ENCODE measurements around the gene GPR32. TPM values are rescaled to one million over a fixed set of nuclear protein-coding genes. Genes with fewer than 3 reads are reported as not detected.
"Not testable (repeated sequence)": the region's sequence is repeated elsewhere in the genome, so short reads cannot be mapped to it uniquely, and the experiment has no call there.

GPR32 gene
- total RNA-seq, 2 donors from 2014 or later, result not detected

- Histone ChIP-seq H3K27ac (no peak overlapping the region), H3K4me1 (ENCODE audit: control insufficient read depth in 1 of 2, low read depth in 2 of 2) (no peaks in the 10 kb centered on the region), H3K36me3 (no peaks in the 10 kb centered on the region), H3K27me3 (replicated peaks; ENCODE audit: insufficient read depth) (no peaks in the 10 kb centered on the region), H3K9me3 (no peaks in the 10 kb centered on the region), H3K4me3 (no peak overlapping the region)
- TF ChIP-seq CTCF (IDR thresholded peaks at IDR 0.05), result no peak
- ATAC-seq (ENCODE audit: insufficient number of reproducible peaks, low FRiP score, low read depth) (no peak), DNase-seq (ENCODE audit: low spot score) (no peak)
Measured at GRCh38 chr19:50750010-50750409, 20.3 kb upstream of the GPR32 start.

GRCh38 chr19:50753879-50754278 lies 16.4 kb upstream of the GPR32 start:
- Histone ChIP-seq H3K36me3 (no peaks in the 10 kb centered on the region), H3K27me3 (replicated peaks; ENCODE audit: insufficient read depth) (no peaks in the 10 kb centered on the region), H3K9me3 (no peaks in the 10 kb centered on the region), H3K4me3 (no peak overlapping the region), H3K4me1 (ENCODE audit: control insufficient read depth in 1 of 2, low read depth in 2 of 2) (no peaks in the 10 kb centered on the region), H3K27ac (no peak overlapping the region)
- ATAC-seq (ENCODE audit: insufficient number of reproducible peaks, low FRiP score, low read depth), result no peak
- no peak for DNase-seq (ENCODE audit: low spot score)
- no peak for TF ChIP-seq CTCF (IDR thresholded peaks at IDR 0.05)

GRCh38 chr19:50756244-50756643 lies 14.0 kb upstream of the GPR32 start:
- not testable (repeated sequence) for H3K27me3 ChIP-seq (replicated peaks; ENCODE audit: insufficient read depth); DNase-seq (ENCODE audit: low spot score)

GRCh38 chr19:50757624-50758023 lies 12.6 kb upstream of the GPR32 start:
- not testable (repeated sequence) for H3K27ac ChIP-seq; ATAC-seq (ENCODE audit: insufficient number of reproducible peaks, low FRiP score, low read depth); H3K9me3 ChIP-seq; H3K4me1 ChIP-seq (ENCODE audit: control insufficient read depth in 1 of 2, low read depth in 2 of 2); H3K36me3 ChIP-seq; DNase-seq (ENCODE audit: low spot score); H3K27me3 ChIP-seq (replicated peaks; ENCODE audit: insufficient read depth); H3K4me3 ChIP-seq

More at GRCh38 chr19:50756244-50756643, 14.0 kb upstream of the GPR32 start:
- not testable (repeated sequence) for H3K4me1 ChIP-seq (ENCODE audit: control insufficient read depth in 1 of 2, low read depth in 2 of 2); H3K36me3 ChIP-seq; H3K9me3 ChIP-seq; ATAC-seq (ENCODE audit: insufficient number of reproducible peaks, low FRiP score, low read depth); H3K27ac ChIP-seq; H3K4me3 ChIP-seq

- H3K4me1 ChIP-seq (ENCODE audit: control insufficient read depth in 1 of 2, low read depth in 2 of 2); H3K27me3 ChIP-seq (replicated peaks; ENCODE audit: insufficient read depth); ATAC-seq (ENCODE audit: insufficient number of reproducible peaks, low FRiP score, low read depth); H3K9me3 ChIP-seq; H3K4me3 ChIP-seq; H3K36me3 ChIP-seq; H3K27ac ChIP-seq; DNase-seq (ENCODE audit: low spot score): not testable (repeated sequence)
Measured at GRCh38 chr19:50759076-50759475, 11.2 kb upstream of the GPR32 start.

GRCh38 chr19:50759886-50760285 lies 10.4 kb upstream of the GPR32 start:
- no peaks in the 10 kb centered on the region for H3K27me3 ChIP-seq (replicated peaks; ENCODE audit: insufficient read depth)

GRCh38 chr19:50761501-50761900 lies 8.8 kb upstream of the GPR32 start:
- DNase-seq (ENCODE audit: low spot score); H3K4me1 ChIP-seq (ENCODE audit: control insufficient read depth in 1 of 2, low read depth in 2 of 2); H3K36me3 ChIP-seq; H3K27ac ChIP-seq; H3K27me3 ChIP-seq (replicated peaks; ENCODE audit: insufficient read depth); H3K9me3 ChIP-seq; H3K4me3 ChIP-seq; ATAC-seq (ENCODE audit: insufficient number of reproducible peaks, low FRiP score, low read depth): not testable (repeated sequence)

More at GRCh38 chr19:50759886-50760285, 10.4 kb upstream of the GPR32 start:
- Histone ChIP-seq H3K27ac (no peak overlapping the region), H3K9me3 (no peaks in the 10 kb centered on the region), H3K4me3 (no peak overlapping the region), H3K4me1 (ENCODE audit: control insufficient read depth in 1 of 2, low read depth in 2 of 2) (no peaks in the 10 kb centered on the region), H3K36me3 (no peaks in the 10 kb centered on the region)
- ATAC-seq (ENCODE audit: insufficient number of reproducible peaks, low FRiP score, low read depth) (no peak), DNase-seq (ENCODE audit: low spot score) (no peak)
- no peak for TF ChIP-seq CTCF (IDR thresholded peaks at IDR 0.05)

GRCh38 chr19:50763521-50763920 lies 6.7 kb upstream of the GPR32 start:
- not testable (repeated sequence) for H3K36me3 ChIP-seq; DNase-seq (ENCODE audit: low spot score); H3K27ac ChIP-seq; ATAC-seq (ENCODE audit: insufficient number of reproducible peaks, low FRiP score, low read depth); H3K27me3 ChIP-seq (replicated peaks; ENCODE audit: insufficient read depth); H3K4me1 ChIP-seq (ENCODE audit: control insufficient read depth in 1 of 2, low read depth in 2 of 2); H3K4me3 ChIP-seq; H3K9me3 ChIP-seq
